HG02840 (cell line): ENCODE data around the gene PELI3.
A peak's percentile ranks its signal among the peaks of the same experiment; 100 is the strongest.

Experiments used
- ATAC-seq: cut with Tn5 transposase; IDR thresholded peaks from one replicate; pipeline ENCODE4 v1.9.1; 2021; ENCODE audit warnings: mild to moderate bottlenecking, moderate library complexity, moderate number of reproducible peaks; ENCODE audit not compliant: unreplicated experiment, low FRiP score

Gene PELI3

GRCh38 chr11:66473608-66474515, 7.2 kb downstream of the PELI3 start:
- ATAC-seq = no peak

GRCh38 chr11:66475349-66476172, 8.9 kb downstream of the PELI3 start:
- no peak for ATAC-seq

GRCh38 chr11:66476173-66476840, 9.6 kb downstream of the PELI3 start:
- no peak for ATAC-seq

GRCh38 chr11:66476841-66477251, 10.1 kb downstream of the PELI3 start:
- ATAC-seq = no peak

- no peak for ATAC-seq
Observed at GRCh38 chr11:66477263-66478201, 10.8 kb downstream of the PELI3 start.

- no peak for ATAC-seq
Observed at GRCh38 chr11:66478729-66479393, 12.2 kb downstream of the PELI3 start.

- no peak for ATAC-seq
Observed at GRCh38 chr11:66479394-66480116, 12.8 kb downstream of the PELI3 start.

GRCh38 chr11:66480117-66480938, 13.6 kb downstream of the PELI3 start, which contains the start of gene DPP3:
TSS of gene DPP3 (plus strand) at chr11:66480434. CDS start at chr11:66482201, 1,767 bp downstream.
- ATAC-seq = peak; percentile 89

GRCh38 chr11:66484806-66485380, 18.2 kb downstream of the PELI3 start:
- no peak for ATAC-seq

- ATAC-seq = no peak
Observed at GRCh38 chr11:66488957-66489356, 22.3 kb downstream of the PELI3 start.

GRCh38 chr11:66489636-66490035, 22.9 kb downstream of the PELI3 start:
- ATAC-seq = no peak

GRCh38 chr11:66491315-66491935, 24.7 kb downstream of the PELI3 start:
- ATAC-seq = no peak

GRCh38 chr11:66492161-66492865, 25.6 kb downstream of the PELI3 start:
- no peak for ATAC-seq

GRCh38 chr11:66493130-66493529, 26.4 kb downstream of the PELI3 start:
- no peak for ATAC-seq

GRCh38 chr11:66494458-66494857, 27.8 kb downstream of the PELI3 start:
- no peak for ATAC-seq

GRCh38 chr11:66494935-66495334, 28.2 kb downstream of the PELI3 start:
- no peak for ATAC-seq
